Measurements from ENCODE around the gene BORCS5. TPM values are rescaled to one million over a fixed set of nuclear protein-coding genes. Genes with fewer than 3 reads are reported as not detected.
A peak's percentile ranks its signal among the peaks of the same experiment; 100 is the strongest.

Gene BORCS5
- total RNA-seq, 1 experiment from 2014 or later: 7.8 TPM

DNA sequence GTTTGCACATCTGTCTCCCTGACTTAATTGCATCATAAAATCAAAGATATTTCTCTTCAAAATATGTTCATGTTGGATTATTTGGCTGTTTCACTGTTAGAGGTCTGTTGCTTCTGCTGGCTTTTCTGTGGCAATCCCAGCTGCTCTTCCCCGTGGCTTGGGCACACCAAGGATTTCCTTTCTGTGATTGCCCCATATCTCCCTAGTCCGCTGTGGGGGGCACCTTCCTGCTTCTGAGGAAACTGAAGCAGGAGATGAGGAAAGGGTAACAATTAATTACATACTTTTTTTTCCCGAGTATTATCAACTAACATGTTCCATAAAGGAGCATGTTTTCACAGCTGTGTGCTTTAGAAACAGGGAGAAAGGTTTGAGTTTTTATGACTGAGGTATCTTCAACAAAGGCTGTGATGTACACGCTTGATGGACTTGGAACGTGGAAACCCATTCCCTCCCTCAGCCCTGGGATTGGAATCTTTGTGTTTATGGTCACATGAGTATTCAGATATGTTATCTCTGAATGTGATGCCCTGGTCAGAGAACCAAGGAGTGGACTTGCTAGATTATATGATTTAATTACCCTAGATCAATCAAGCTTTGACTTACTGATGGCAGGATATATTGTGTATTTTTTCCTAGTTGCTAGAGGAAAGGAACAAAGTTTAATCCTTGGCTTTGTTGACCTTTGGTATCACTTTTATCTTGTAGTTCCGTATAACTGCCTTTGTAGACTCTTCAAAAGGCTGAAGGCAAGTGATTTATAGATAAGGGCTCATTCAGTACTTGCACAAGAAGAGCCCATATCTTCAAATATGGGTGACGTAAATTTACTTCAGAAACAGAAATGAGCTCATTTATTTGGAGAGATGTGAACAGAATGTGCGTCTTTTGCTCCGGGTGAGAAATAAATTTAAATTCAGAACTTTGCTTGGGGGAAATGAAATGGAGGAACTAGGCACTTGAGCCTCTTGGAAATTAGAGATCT, 46.7 kb downstream of the BORCS5 start:
- DNase-seq (ENCODE audit: low read depth, low spot score) (no peak), ATAC-seq (no peak)
- in situ Hi-C loops (cut with HindIII; ENCODE audit: low pct_unique_long_range_greater_than_20kb, low sequenced_read_pairs) (no loop called here), intact Hi-C loops (cut with micrococcal nuclease; ENCODE audit: unreplicated experiment) (no loop called here)
- TF ChIP-seq TCF7L2 (IDR thresholded peaks at IDR 0.05; ENCODE audit: low read depth, low read length): no peak
- no peak for TF ChIP-seq POLR2AphosphoS5 (IDR thresholded peaks at IDR 0.05; ENCODE audit: low read depth, low read length)
- no peak for TF ChIP-seq REST (IDR thresholded peaks at IDR 0.05; ENCODE audit: insufficient read depth in 1 of 2, low read depth in 2 of 2, low read length in 1 of 2)
- no peak for TF ChIP-seq SIN3A (IDR thresholded peaks at IDR 0.05; ENCODE audit: borderline replicate concordance, insufficient read depth, low read depth, low read length)
- TF ChIP-seq, protein P1, sequence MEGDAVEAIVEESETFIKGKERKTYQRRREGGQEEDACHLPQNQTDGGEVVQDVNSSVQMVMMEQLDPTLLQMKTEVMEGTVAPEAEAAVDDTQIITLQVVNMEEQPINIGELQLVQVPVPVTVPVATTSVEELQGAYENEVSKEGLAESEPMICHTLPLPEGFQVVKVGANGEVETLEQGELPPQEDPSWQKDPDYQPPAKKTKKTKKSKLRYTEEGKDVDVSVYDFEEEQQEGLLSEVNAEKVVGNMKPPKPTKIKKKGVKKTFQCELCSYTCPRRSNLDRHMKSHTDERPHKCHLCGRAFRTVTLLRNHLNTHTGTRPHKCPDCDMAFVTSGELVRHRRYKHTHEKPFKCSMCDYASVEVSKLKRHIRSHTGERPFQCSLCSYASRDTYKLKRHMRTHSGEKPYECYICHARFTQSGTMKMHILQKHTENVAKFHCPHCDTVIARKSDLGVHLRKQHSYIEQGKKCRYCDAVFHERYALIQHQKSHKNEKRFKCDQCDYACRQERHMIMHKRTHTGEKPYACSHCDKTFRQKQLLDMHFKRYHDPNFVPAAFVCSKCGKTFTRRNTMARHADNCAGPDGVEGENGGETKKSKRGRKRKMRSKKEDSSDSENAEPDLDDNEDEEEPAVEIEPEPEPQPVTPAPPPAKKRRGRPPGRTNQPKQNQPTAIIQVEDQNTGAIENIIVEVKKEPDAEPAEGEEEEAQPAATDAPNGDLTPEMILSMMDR (IDR thresholded peaks at IDR 0.05): no peak
- CTCF ChIA-PET: interaction anchor here (0.7 kb wide), 1 partner anchor 334 kb away, joined by 3 read pairs; no protein-coding TSS in a partner anchor
- Histone ChIP-seq H3K36me3 (ENCODE audit: control insufficient read depth, insufficient read depth, low read length) (no peaks in the 10 kb centered on the region), H3K4me3 (ENCODE audit: low read depth in 2 of 2, low read length in 2 of 2) (no peak overlapping the region), H3K9me3 (ENCODE audit: control insufficient read depth, insufficient read depth, low read depth, low read length) (no peaks in the 10 kb centered on the region), H3K27me3 (ENCODE audit: control insufficient read depth, insufficient read depth, low read length) (no peaks in the 10 kb centered on the region), H3K4me1 (ENCODE audit: control insufficient read depth, insufficient read depth, low read length) (no peaks in the 10 kb centered on the region), H3K27ac (ENCODE audit: low read length) (no peak overlapping the region)
- no TSS peak for BruUV-seq (replicated peaks)
- POLR2A ChIA-PET: interaction anchor here (1.1 kb wide), 1 partner anchor 287 kb away, joined by 3 read pairs; no protein-coding TSS in a partner anchor

DNA sequence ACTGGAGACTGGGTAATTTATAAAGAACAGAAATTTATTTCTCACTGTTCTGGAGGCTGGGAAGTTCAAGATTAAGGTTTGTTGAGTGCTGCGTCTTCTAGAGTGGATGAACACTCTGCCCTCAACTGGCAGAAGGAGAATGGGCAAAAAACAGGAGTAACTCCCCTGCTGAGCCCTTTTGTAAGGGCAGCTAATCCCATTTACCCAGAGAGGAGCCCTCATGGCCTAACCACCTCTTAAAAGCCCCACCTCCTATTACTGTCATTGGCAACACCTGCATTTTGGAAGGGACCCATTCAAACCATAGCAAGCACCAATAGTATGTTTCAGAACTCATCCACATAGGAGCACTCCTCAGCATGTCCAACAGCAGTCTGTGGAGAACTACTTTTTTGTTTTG, 47.4 kb downstream of the BORCS5 start:
- POLR2A ChIA-PET: no interaction called here
- in situ Hi-C loops (cut with HindIII; ENCODE audit: low pct_unique_long_range_greater_than_20kb, low sequenced_read_pairs): no loop called here
- Histone ChIP-seq H3K36me3 (ENCODE audit: control insufficient read depth, insufficient read depth, low read length) (no peaks in the 10 kb centered on the region), H3K27ac (ENCODE audit: low read length) (no peak overlapping the region), H3K4me3 (ENCODE audit: low read depth in 2 of 2, low read length in 2 of 2) (no peak overlapping the region), H3K4me1 (ENCODE audit: control insufficient read depth, insufficient read depth, low read length) (no peaks in the 10 kb centered on the region), H3K9me3 (ENCODE audit: control insufficient read depth, insufficient read depth, low read depth, low read length) (no peaks in the 10 kb centered on the region), H3K27me3 (ENCODE audit: control insufficient read depth, insufficient read depth, low read length) (no peaks in the 10 kb centered on the region)
- BruUV-seq (replicated peaks): no TSS peak
- CTCF ChIA-PET: no interaction called here
- TF ChIP-seq TCF7L2 (IDR thresholded peaks at IDR 0.05; ENCODE audit: low read depth, low read length): no peak
- no peak for ATAC-seq
- DNase-seq (ENCODE audit: low read depth, low spot score): no peak
- intact Hi-C loops (cut with micrococcal nuclease; ENCODE audit: unreplicated experiment): no loop called here

- intact Hi-C loops (cut with micrococcal nuclease; ENCODE audit: unreplicated experiment) (no loop called here), in situ Hi-C loops (cut with HindIII; ENCODE audit: low pct_unique_long_range_greater_than_20kb, low sequenced_read_pairs) (no loop called here)
- H3K9me3 ChIP-seq (ENCODE audit: control insufficient read depth, insufficient read depth, low read depth, low read length): no peaks in the 10 kb centered on the region
- BruUV-seq (replicated peaks): no TSS peak
- ATAC-seq (peak; percentile 60; the same call in 1 of the 2 replicates), DNase-seq (ENCODE audit: low read depth, low spot score) (no peak)
- no peak overlapping the region for H3K4me3 ChIP-seq (ENCODE audit: low read depth in 2 of 2, low read length in 2 of 2)
- H3K27ac ChIP-seq (ENCODE audit: low read length): no peak overlapping the region
- POLR2A ChIA-PET: no interaction called here
- TF ChIP-seq POLR2AphosphoS5 (IDR thresholded peaks at IDR 0.05; ENCODE audit: low read depth, low read length) (no peak), REST (IDR thresholded peaks at IDR 0.05; ENCODE audit: insufficient read depth in 1 of 2, low read depth in 2 of 2, low read length in 1 of 2) (no peak), SIN3A (IDR thresholded peaks at IDR 0.05; ENCODE audit: borderline replicate concordance, insufficient read depth, low read depth, low read length) (no peak), TCF7L2 (IDR thresholded peaks at IDR 0.05; ENCODE audit: low read depth, low read length) (no peak)
- TF ChIP-seq, protein P1 (IDR thresholded peaks at IDR 0.05): no peak
- H3K27me3 ChIP-seq (ENCODE audit: control insufficient read depth, insufficient read depth, low read length): no peaks in the 10 kb centered on the region
- no peaks in the 10 kb centered on the region for H3K36me3 ChIP-seq (ENCODE audit: control insufficient read depth, insufficient read depth, low read length)
- H3K4me1 ChIP-seq (ENCODE audit: control insufficient read depth, insufficient read depth, low read length): no peaks in the 10 kb centered on the region
- CTCF ChIA-PET: interaction anchor here (0.7 kb wide), 1 partner anchor 17 kb away, joined by 4 read pairs; no protein-coding TSS in a partner anchor
Measured at GRCh38 chr12:12405882-12406281, 49.0 kb downstream of the BORCS5 start.

All from Panc1 (cell line).